Fibroblast of villous mesenchyme (primary cell): ENCODE measurements around the gene REX1BD. TPM values are rescaled to one million over a fixed set of nuclear protein-coding genes. Genes with fewer than 3 reads are reported as not detected.

Experiments used
- DNase-seq: peaks from one replicate; pipeline ENCODE4 v3.0.0-alpha.2; 2010; ENCODE audit warnings: low read depth
- H3K4me3 ChIP-seq: 2 replicates; pipeline ENCODE4 v1.5.1; 2011; ENCODE audit warnings: low read depth, mild to moderate bottlenecking, low read length
- total RNA-seq: library from RNA; depleted of rRNA; stranded (reverse); fragments of >200 nt; gene quantifications from 2 replicates; pipeline ENCODE4 v1.2.3, GENCODE V29; 2012
- TF ChIP-seq, protein P1 (sequence below): IDR thresholded peaks from 2 replicates; pipeline ENCODE4 v1.5.1; 2012; ENCODE audit warnings: low read depth, mild to moderate bottlenecking, low read length; ENCODE audit not compliant: insufficient read depth

Gene REX1BD
- total RNA-seq, 1 donor: 27.6 TPM

DNA sequence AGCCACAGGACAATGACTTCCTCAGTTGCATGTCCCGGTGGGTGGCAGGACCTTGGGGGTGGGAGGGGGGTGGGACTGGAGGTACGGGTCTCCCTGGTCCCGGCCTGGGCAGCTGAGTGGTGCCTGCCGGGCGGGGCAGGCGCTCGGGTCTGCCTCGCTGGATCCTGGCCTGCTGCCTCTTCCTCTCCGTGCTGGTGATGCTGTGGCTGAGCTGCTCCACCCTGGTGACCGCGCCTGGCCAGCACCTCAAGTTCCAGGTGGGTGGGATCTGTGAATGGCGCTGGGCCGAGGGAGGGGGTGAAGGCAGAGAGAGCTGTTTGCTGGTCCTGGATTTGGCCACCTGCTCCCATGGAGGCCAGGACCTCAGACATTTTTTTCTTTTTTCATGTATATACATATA is 29.6 kb downstream of the REX1BD start:
- TF ChIP-seq, protein P1, sequence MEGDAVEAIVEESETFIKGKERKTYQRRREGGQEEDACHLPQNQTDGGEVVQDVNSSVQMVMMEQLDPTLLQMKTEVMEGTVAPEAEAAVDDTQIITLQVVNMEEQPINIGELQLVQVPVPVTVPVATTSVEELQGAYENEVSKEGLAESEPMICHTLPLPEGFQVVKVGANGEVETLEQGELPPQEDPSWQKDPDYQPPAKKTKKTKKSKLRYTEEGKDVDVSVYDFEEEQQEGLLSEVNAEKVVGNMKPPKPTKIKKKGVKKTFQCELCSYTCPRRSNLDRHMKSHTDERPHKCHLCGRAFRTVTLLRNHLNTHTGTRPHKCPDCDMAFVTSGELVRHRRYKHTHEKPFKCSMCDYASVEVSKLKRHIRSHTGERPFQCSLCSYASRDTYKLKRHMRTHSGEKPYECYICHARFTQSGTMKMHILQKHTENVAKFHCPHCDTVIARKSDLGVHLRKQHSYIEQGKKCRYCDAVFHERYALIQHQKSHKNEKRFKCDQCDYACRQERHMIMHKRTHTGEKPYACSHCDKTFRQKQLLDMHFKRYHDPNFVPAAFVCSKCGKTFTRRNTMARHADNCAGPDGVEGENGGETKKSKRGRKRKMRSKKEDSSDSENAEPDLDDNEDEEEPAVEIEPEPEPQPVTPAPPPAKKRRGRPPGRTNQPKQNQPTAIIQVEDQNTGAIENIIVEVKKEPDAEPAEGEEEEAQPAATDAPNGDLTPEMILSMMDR: no peak
- no peak overlapping the region for H3K4me3 ChIP-seq
- no peak for DNase-seq

DNA sequence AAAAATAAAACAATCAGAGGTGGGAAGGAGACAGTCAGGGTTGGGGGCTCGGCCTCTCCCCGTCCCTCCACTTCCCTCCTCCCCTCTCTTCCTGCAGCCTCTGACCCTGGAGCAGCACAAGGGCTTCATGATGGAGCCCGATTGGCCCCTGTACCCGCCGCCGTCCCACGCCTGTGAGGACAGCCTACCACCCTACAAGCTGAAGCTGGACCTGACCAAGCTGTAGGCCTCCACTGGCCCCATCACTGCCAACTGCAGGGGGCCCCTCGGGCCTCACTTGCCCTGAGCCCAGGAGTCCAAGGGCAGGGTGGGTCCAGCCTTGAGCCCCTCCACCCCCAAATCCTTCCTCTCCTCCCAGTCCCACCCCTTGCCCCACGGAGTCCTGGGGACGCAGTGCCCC is 31.7 kb downstream of the REX1BD start:
- DNase-seq: no peak
- TF ChIP-seq, protein P1: no peak
- H3K4me3 ChIP-seq: no peak overlapping the region

DNA sequence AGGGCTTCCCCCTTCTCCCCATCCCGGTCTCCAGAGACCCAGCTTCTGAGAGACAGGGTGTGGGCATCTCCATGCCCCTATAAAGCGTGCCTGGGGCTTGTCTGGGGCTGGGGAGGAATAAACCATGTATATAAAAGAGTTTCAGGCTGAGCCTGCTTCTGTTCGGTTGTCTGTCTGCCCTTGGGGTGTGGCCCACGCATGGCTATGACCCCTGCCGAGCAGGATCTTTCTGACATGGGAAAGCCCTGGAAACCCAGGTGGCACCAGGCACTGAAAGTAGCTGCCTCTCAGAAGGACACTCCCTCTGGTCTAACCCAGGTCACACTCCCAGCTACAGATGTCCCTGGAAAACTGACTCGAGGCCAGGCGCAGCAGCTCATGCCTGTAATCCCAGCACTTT is 32.3 kb downstream of the REX1BD start:
- TF ChIP-seq, protein P1: no peak
- DNase-seq: no peak
- H3K4me3 ChIP-seq: no peak overlapping the region

DNA sequence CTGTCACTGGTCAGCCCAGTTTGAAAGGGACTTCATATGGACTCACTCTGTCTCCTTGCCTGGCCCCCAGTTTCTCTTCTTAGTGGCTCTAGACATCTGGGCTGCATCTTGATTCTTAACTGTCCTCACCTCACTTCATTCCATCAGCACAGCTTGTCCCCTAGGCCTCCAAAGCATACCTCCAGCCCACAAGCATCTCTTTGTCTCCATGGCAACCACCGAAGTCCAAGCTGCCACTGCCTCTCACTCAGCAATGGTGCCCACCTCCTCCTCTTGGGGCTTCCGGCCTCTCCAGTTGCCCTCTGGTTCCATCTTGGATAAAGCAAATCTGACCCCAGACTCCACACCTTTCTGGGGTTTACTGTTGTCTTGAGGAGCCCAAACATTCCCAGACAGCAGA is 38.3 kb downstream of the REX1BD start:
- TF ChIP-seq, protein P1: no peak
- DNase-seq: peak; percentile 14
- H3K4me3 ChIP-seq: no peak overlapping the region

DNA sequence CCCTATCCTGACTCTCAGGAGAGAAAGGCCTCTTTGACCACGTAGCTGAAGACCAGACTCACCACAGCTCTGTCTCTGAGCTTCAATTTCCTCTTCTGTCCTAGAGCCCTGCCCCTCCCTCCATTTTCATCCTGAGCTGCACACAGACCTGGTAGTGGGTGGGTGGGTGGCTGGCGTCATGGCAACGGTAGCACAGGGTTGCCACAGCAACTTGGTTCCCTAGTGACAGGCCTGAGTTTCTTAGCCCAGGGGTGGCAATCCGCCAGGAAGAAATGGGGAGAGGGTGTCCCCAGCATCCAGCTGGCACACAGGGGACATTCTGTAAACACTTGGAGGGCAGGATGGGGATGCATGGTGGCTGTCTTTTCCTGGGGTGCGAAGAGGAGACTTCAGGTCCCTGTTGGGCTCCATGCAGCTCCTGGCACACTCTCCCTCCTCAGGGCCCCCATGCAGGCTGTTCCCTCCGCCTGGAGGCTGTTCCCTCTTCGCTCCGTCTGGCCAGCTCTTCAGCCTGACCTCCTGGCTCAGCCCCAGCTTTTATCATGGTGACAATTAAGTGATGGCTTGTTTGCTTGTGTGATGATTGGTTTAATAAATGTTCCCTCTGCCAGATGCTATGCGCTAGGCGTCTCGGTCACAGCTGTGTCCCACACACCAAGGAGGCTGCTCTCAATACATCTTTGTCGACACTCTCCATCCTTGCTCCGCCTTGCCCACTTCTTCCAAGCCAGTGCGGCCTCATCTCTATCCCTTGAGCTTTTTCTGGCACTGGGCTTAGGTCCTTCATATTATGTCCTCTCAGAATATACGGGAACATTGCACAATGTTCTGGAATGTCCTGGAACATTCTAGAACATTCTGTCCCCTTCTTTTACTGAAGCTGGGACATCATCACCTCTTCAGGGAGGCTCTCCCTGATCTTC is 40.8 kb downstream of the REX1BD start:
- peak; percentile 41 for DNase-seq
- TF ChIP-seq, protein P1: no peak
- no peak overlapping the region for H3K4me3 ChIP-seq

DNA sequence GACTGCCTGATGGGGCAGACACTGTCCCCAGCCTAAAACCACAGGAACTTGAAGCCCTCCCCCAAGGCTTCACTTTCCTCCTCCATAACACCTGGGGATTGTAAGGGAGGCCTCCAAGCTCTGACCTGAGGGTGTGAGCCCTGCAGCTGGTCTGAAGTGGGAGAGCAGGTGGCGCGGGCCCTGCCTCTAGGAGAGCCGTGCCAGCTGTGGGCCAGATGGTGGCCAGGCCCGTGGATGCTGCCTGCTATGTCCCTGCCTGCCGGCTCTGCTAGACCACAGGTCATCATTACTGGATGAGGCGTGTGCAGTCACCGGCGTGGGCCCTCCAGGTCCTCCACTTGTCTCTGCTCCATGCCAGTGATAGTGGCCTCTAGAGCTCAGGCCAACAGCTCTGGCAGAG is 44.7 kb downstream of the REX1BD start:
- DNase-seq: no peak
- no peak overlapping the region for H3K4me3 ChIP-seq
- TF ChIP-seq, protein P1: no peak
